Endodermal cell (in vitro differentiated cells): Measurements from ENCODE around the gene TFEB. TPM values are rescaled to one million over a fixed set of nuclear protein-coding genes. Genes with fewer than 3 reads are reported as not detected.

Source experiments
- DNase-seq: peaks from one replicate; pipeline ENCODE4 v3.0.0-alpha.2; 2017
- H3K27ac ChIP-seq: 2 replicates; pipeline ENCODE4 v1.5.1; 2013; ENCODE audit warnings: mild to moderate bottlenecking, low read depth, low read length, moderate library complexity
- H3K27me3 ChIP-seq: 2 replicates; pipeline ENCODE4 v1.6.1; 2013; ENCODE audit warnings: mild to moderate bottlenecking, low read length, moderate library complexity; ENCODE audit not compliant: insufficient read depth, control insufficient read depth, poor library complexity, severe bottlenecking
- H3K36me3 ChIP-seq: 2 replicates; pipeline ENCODE4 v1.7.0; 2013; ENCODE audit warnings: mild to moderate bottlenecking, low read length, moderate library complexity; ENCODE audit not compliant: control insufficient read depth, insufficient read depth
- H3K4me1 ChIP-seq: one replicate; pipeline ENCODE4 v1.7.0; 2013; ENCODE audit warnings: low read length; ENCODE audit not compliant: control insufficient read depth, insufficient read depth
- H3K4me3 ChIP-seq: 2 replicates; pipeline ENCODE4 v1.5.1; 2013; ENCODE audit warnings: mild to moderate bottlenecking, low read length, moderate library complexity
- H3K9ac ChIP-seq: 2 replicates; pipeline ENCODE4 v1.6.1; 2013; ENCODE audit warnings: mild to moderate bottlenecking, low read length, moderate library complexity; ENCODE audit not compliant: poor library complexity, severe bottlenecking; ENCODE audit errors: extremely low read depth
- H3K9me3 ChIP-seq: 2 replicates; pipeline ENCODE4 v1.6.1; 2013; ENCODE audit warnings: mild to moderate bottlenecking, low read length, moderate library complexity; ENCODE audit not compliant: control insufficient read depth
- H3K27ac Mint-ChIP-seq: 2 replicates; pipeline ENCODE4 v1.8.0; 2020; ENCODE audit warnings: mixed read lengths
- H3K27me3 Mint-ChIP-seq: 2 replicates; pipeline ENCODE4 v1.8.0; 2021; ENCODE audit warnings: mild to moderate bottlenecking, mixed read lengths; ENCODE audit not compliant: insufficient read depth
- H3K36me3 Mint-ChIP-seq: 2 replicates; pipeline ENCODE4 v1.8.0; 2020; ENCODE audit warnings: low read depth, mixed read lengths
- H3K4me1 Mint-ChIP-seq: 2 replicates; pipeline ENCODE4 v1.8.0; 2020; ENCODE audit warnings: mixed read lengths
- H3K4me3 Mint-ChIP-seq: 2 replicates; pipeline ENCODE4 v1.8.0; 2020; ENCODE audit warnings: mild to moderate bottlenecking, moderate library complexity, mixed read lengths
- H3K9me3 Mint-ChIP-seq: 2 replicates; pipeline ENCODE4 v1.8.0; 2020; ENCODE audit warnings: mild to moderate bottlenecking, mixed read lengths
- CTCF ChIP-seq: fragments of 200-600 bp; sonication (generic); conservative IDR thresholded peaks from 2 replicates; pipeline ENCODE4 v1.5.0; 2021; ENCODE audit warnings: antibody characterized with exemption, mild to moderate bottlenecking
- WGBS, 2 experiments: methylation state at CpG; one replicate each; pipeline versions ENCODE4 v1.1.5 to v1.1.7; 2013; ENCODE audit warnings: missing lambda C conversion rate in 2 of 2, mixed read lengths in 1 of 2; ENCODE audit not compliant: insufficient coverage in 1 of 2, insufficient read length in 1 of 2; 5-methylcytosine and 5-hydroxymethylcytosine counted together
- total RNA-seq, 2 donors: library from RNA; stranded (reverse); fragmentation: NEBNext Ultra II Directional in 1 of 2; extraction: Animal tissue kit (Norgen Biotek cat#: 25700) in 1 of 2; gene quantifications; 2 replicates in 1 of 2; 3 replicates in 1 of 2; pipeline ENCODE4 v1.2.1, GENCODE V29; 2021

The TFEB gene
- total RNA-seq, 2 donors from 2014 or later: 0.24 TPM; not detected in 1

- Histone ChIP-seq H3K4me1 (no peaks in the 10 kb centered on the region), H3K36me3 (no peaks in the 10 kb centered on the region), H3K27ac (no peak overlapping the region), H3K9me3 (no peaks in the 10 kb centered on the region), H3K27me3 (no peaks in the 10 kb centered on the region), H3K4me3 (no peak overlapping the region), H3K9ac (no peak overlapping the region)
- TF ChIP-seq CTCF: peak; percentile 98
- Mint-ChIP-seq H3K4me1 (peaks cover 10% of the 10 kb centered on the region), H3K36me3 (no peaks in the 10 kb centered on the region), H3K27me3 (peaks cover 7% of the 10 kb centered on the region), H3K4me3 (peak overlapping the region; percentile 43), H3K27ac (no peak overlapping the region), H3K9me3 (no peaks in the 10 kb centered on the region)
- peak; percentile 93 for DNase-seq
- WGBS, 2 experiments: 26 to 39% methylated on average over 20 to 38 of the region's 38 CpGs
Measured at GRCh38 chr6:41683523-41684310, 51.7 kb downstream of the TFEB start.

DNA sequence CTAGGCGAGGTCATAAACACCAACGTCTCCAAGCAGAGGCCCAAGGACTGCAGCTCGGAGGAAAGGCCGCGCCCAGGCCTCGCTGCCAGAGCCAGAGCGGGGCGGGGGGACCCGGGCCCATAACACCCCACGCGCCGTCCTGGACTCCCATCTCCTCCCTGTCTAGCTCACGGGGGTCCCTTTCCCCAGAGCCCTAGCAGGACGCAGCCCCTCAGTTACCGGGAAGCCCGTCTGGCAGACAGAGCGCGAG lies 52.2 kb downstream of the TFEB start:
- H3K4me1 Mint-ChIP-seq: peaks cover 10% of the 10 kb centered on the region
- no peaks in the 10 kb centered on the region for H3K27me3 ChIP-seq
- H3K9me3 ChIP-seq: no peaks in the 10 kb centered on the region
- peaks cover 11% of the 10 kb centered on the region for H3K27me3 Mint-ChIP-seq
- no peaks in the 10 kb centered on the region for H3K9me3 Mint-ChIP-seq
- no peaks in the 10 kb centered on the region for H3K36me3 Mint-ChIP-seq
- no peak overlapping the region for H3K9ac ChIP-seq
- 69 to 79% methylated on average over 7 to 18 of the region's 18 CpGs for WGBS, 2 experiments
- no peak overlapping the region for H3K27ac Mint-ChIP-seq
- H3K4me3 Mint-ChIP-seq: peak overlapping the region; percentile 43
- TF ChIP-seq CTCF: no peak
- no peak for DNase-seq
- H3K4me3 ChIP-seq: no peak overlapping the region
- no peak overlapping the region for H3K27ac ChIP-seq
- H3K36me3 ChIP-seq: no peaks in the 10 kb centered on the region
- H3K4me1 ChIP-seq: no peaks in the 10 kb centered on the region

GRCh38 chr6:41682497-41683272 lies 52.7 kb downstream of the TFEB start:
- Histone ChIP-seq H3K9me3 (no peaks in the 10 kb centered on the region), H3K27ac (no peak overlapping the region), H3K27me3 (no peaks in the 10 kb centered on the region), H3K4me1 (no peaks in the 10 kb centered on the region), H3K4me3 (no peak overlapping the region), H3K9ac (no peak overlapping the region), H3K36me3 (no peaks in the 10 kb centered on the region)
- H3K9me3 Mint-ChIP-seq: no peaks in the 10 kb centered on the region
- DNase-seq: peak; percentile 60
- H3K36me3 Mint-ChIP-seq: no peaks in the 10 kb centered on the region
- peak overlapping the region; percentile 43 for H3K4me3 Mint-ChIP-seq
- no peak for TF ChIP-seq CTCF
- H3K27me3 Mint-ChIP-seq: peaks cover 12% of the 10 kb centered on the region
- H3K4me1 Mint-ChIP-seq: peaks cover 9% of the 10 kb centered on the region
- WGBS, 2 experiments: 83 to 87% methylated on average over 19 to 31 of the region's 31 CpGs
- H3K27ac Mint-ChIP-seq: peak overlapping the region; percentile 52
